CD14-positive monocyte (primary cell): ENCODE data around the gene ASCC2. TPM values are rescaled to one million over a fixed set of nuclear protein-coding genes. Genes with fewer than 3 reads are reported as not detected.

ENCODE experiments used
- DNase-seq, 3 donors: peaks; one replicate each; pipeline ENCODE4 v3.0.0-alpha.2; 2011 to 2022
- H2AFZ ChIP-seq: 2 replicates; pipeline ENCODE4 v1.6.0; 2012; ENCODE audit warnings: mild to moderate bottlenecking, low read depth, low read length, inconsistent platforms; ENCODE audit not compliant: insufficient read depth, poor library complexity, severe bottlenecking
- H3K27ac ChIP-seq, 2 donors: 1 replicate in 1 of 2; 2 replicates in 1 of 2; pipeline ENCODE4 v1.5.1; 2012 to 2013; ENCODE audit warnings: low read length in 2 of 2, control low read depth in 1 of 2, inconsistent platforms in 1 of 2, low read depth in 1 of 2, mild to moderate bottlenecking in 1 of 2
- H3K27me3 ChIP-seq, 2 donors: one replicate each; pipeline versions ENCODE4 v1.6.0 to v1.6.1; 2011 to 2013; ENCODE audit warnings: low read length in 2 of 2; ENCODE audit not compliant: control insufficient read depth in 2 of 2, insufficient read depth in 2 of 2
- H3K36me3 ChIP-seq, 2 donors: replicated peaks in 1 of 2; 1 replicate in 1 of 2; 2 replicates in 1 of 2; pipeline versions ENCODE4 v1.5.1 to v1.6.1; 2012 to 2013; ENCODE audit warnings: low read length in 2 of 2, control low read depth in 1 of 2, inconsistent platforms in 1 of 2, mild to moderate bottlenecking in 1 of 2; ENCODE audit not compliant: insufficient read depth in 2 of 2, control insufficient read depth in 1 of 2
- H3K4me1 ChIP-seq, 2 donors: 1 replicate in 1 of 2; 2 replicates in 1 of 2; pipeline versions ENCODE4 v1.5.1 to v1.6.1; 2012 to 2013; ENCODE audit warnings: low read length in 2 of 2, control low read depth in 1 of 2, inconsistent platforms in 1 of 2, mild to moderate bottlenecking in 1 of 2, moderate library complexity in 1 of 2; ENCODE audit not compliant: insufficient read depth in 2 of 2, control insufficient read depth in 1 of 2
- H3K4me2 ChIP-seq: replicated peaks from 2 replicates; pipeline ENCODE3; 2012; ENCODE audit warnings: low read length, moderate library complexity, mild to moderate bottlenecking; ENCODE audit not compliant: poor library complexity, severe bottlenecking; ENCODE audit errors: extremely low read depth
- H3K4me3 ChIP-seq, 3 experiments: fragments of 200-600 bp in 1 of 3; sonication (generic) in 1 of 3; replicated peaks in 1 of 3; 1 replicate in 2 of 3; 2 replicates in 1 of 3; pipeline ENCODE4 v1.5.1; 2011 to 2013; ENCODE audit warnings: low read length in 3 of 3, mild to moderate bottlenecking in 3 of 3, control low read depth in 2 of 3, low read depth in 2 of 3, inconsistent platforms in 1 of 3, moderate library complexity in 1 of 3
- H3K79me2 ChIP-seq: 2 replicates; pipeline ENCODE4 v1.6.0; 2012; ENCODE audit warnings: mild to moderate bottlenecking, control low read depth, inconsistent platforms, low read length, moderate library complexity; ENCODE audit not compliant: insufficient read depth
- H3K9ac ChIP-seq: 2 replicates; pipeline ENCODE4 v1.6.0; 2017; ENCODE audit warnings: low read length, mild to moderate bottlenecking; ENCODE audit not compliant: insufficient read depth, poor library complexity, severe bottlenecking
- H3K9me3 ChIP-seq, 2 donors: replicated peaks in 1 of 2; 1 replicate in 1 of 2; 2 replicates in 1 of 2; pipeline versions ENCODE4 v1.5.1 to v1.6.1; 2012 to 2013; ENCODE audit warnings: low read length in 2 of 2, control low read depth in 1 of 2; ENCODE audit not compliant: control insufficient read depth in 1 of 2, insufficient read depth in 1 of 2
- H4K20me1 ChIP-seq: 2 replicates; pipeline ENCODE4 v1.6.0; 2012; ENCODE audit warnings: mild to moderate bottlenecking, low read length, control low read depth, moderate library complexity; ENCODE audit not compliant: insufficient read depth
- H3K27ac Mint-ChIP-seq, 7 donors: one replicate each; pipeline ENCODE4 v1.8.0; 2020; ENCODE audit warnings: mild to moderate bottlenecking in 7 of 7, mixed read lengths in 7 of 7, moderate library complexity in 6 of 7, inconsistent platforms in 2 of 7
- H3K27me3 Mint-ChIP-seq, 3 donors: one replicate each; pipeline ENCODE4 v1.8.0; 2021 to 2022; ENCODE audit warnings: low read depth in 3 of 3, mild to moderate bottlenecking in 3 of 3, mixed read lengths in 3 of 3, moderate library complexity in 3 of 3, inconsistent platforms in 1 of 3
- H3K36me3 Mint-ChIP-seq, 2 donors: one replicate each; pipeline ENCODE4 v1.8.0; 2020; ENCODE audit warnings: mixed read lengths in 2 of 2, inconsistent platforms in 1 of 2, mild to moderate bottlenecking in 1 of 2
- H3K4me1 Mint-ChIP-seq: one replicate; pipeline ENCODE4 v1.8.0; 2020; ENCODE audit warnings: mild to moderate bottlenecking, mixed read lengths
- H3K4me3 Mint-ChIP-seq, 2 donors: one replicate each; pipeline ENCODE4 v1.8.0; 2020; ENCODE audit warnings: mild to moderate bottlenecking in 2 of 2, mixed read lengths in 2 of 2, moderate library complexity in 1 of 2
- H3K9me3 Mint-ChIP-seq, 7 donors: one replicate each; pipeline ENCODE4 v1.8.0; 2020 to 2022; ENCODE audit warnings: mixed read lengths in 7 of 7, mild to moderate bottlenecking in 6 of 7, moderate library complexity in 6 of 7, inconsistent platforms in 2 of 7
- WGBS: methylation state at CpG from one replicate; pipeline ENCODE4 v1.1.5; 2013; ENCODE audit warnings: missing lambda C conversion rate; ENCODE audit not compliant: insufficient coverage; 5-methylcytosine and 5-hydroxymethylcytosine counted together
- intact Hi-C, 2 donors: fragments of 100-400 bp; cut with micrococcal nuclease; formaldehyde crosslinking; loops; one replicate each; pipeline versions ENCODE4 v1.15.0 to v1.15.1; 2023
- polyA plus RNA-seq, 3 donors: library from polyadenylated mRNA; depleted of rRNA in 1 of 3; unstranded in 2 of 3; stranded (reverse) in 1 of 3; fragments of 300-500 nt in 2 of 3; fragments of >200 nt in 1 of 3; fragmentation: Illumina TruSeq in 2 of 3; gene quantifications; 1 replicate in 2 of 3; 2 replicates in 1 of 3; pipeline ENCODE4 v1.2.3, GENCODE V29; 2012 to 2021
- TF ChIP-seq, protein P1 (sequence below): fragments of 200-600 bp; IDR thresholded peaks from one replicate; pipeline ENCODE4 v1.8.0; 2022; ENCODE audit warnings: antibody characterized with exemption, mild to moderate bottlenecking

Gene ASCC2
- polyA plus RNA-seq, 3 donors, result 23.8 to 77.2 (median 39.6) TPM

GRCh38 chr22:29758068-29758622, 79.9 kb downstream of the ASCC2 start:
- H3K27ac Mint-ChIP-seq, result no peak overlapping the region

DNA sequence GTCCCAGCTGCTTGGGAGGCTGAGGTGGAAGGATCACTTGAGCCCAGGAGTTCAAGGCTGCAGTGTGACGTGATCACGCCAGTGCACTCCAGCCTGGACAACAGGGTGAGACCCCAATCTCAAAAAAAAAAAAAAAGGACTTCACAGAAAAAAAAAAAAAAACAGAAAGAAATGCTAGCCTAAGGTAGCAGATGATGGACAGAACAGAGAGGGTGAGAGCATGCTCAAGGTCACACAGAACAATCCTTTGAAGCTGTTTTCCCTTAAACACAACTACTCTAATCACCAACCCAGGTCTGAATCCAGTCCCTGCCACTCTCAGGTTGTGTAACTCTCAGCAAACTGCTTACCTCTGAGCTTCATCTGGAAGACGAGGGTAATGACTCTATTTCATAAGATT, 81.0 kb downstream of the ASCC2 start:
- DNase-seq, result no peak
- H3K4me3 ChIP-seq, result no peak overlapping the region
- no peaks in the 10 kb centered on the region for H3K27me3 ChIP-seq
- Mint-ChIP-seq H3K36me3 (peaks cover 16 to 22% of the 10 kb centered on the region in 2 donors), H3K27me3 (peaks cover 0 to 4% (median 2%) of the 10 kb centered on the region in 3 donors), H3K4me1 (peaks cover 2% of the 10 kb centered on the region), H3K27ac (peak overlapping the region in 1 of 7 donors; percentile 44), H3K4me3 (no peak overlapping the region), H3K9me3 (no peaks in the 10 kb centered on the region)
- intact Hi-C loops, result no loop called here
- TF ChIP-seq, protein P1, sequence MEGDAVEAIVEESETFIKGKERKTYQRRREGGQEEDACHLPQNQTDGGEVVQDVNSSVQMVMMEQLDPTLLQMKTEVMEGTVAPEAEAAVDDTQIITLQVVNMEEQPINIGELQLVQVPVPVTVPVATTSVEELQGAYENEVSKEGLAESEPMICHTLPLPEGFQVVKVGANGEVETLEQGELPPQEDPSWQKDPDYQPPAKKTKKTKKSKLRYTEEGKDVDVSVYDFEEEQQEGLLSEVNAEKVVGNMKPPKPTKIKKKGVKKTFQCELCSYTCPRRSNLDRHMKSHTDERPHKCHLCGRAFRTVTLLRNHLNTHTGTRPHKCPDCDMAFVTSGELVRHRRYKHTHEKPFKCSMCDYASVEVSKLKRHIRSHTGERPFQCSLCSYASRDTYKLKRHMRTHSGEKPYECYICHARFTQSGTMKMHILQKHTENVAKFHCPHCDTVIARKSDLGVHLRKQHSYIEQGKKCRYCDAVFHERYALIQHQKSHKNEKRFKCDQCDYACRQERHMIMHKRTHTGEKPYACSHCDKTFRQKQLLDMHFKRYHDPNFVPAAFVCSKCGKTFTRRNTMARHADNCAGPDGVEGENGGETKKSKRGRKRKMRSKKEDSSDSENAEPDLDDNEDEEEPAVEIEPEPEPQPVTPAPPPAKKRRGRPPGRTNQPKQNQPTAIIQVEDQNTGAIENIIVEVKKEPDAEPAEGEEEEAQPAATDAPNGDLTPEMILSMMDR, result no peak
- peaks cover 3 to 30% of the 10 kb centered on the region in 2 donors for H3K36me3 ChIP-seq
- H4K20me1 ChIP-seq, result peaks cover 2% of the 10 kb centered on the region
- no peaks in the 10 kb centered on the region for H3K9me3 ChIP-seq
- no peak overlapping the region for H2AFZ ChIP-seq
- H3K4me2 ChIP-seq, result no peak overlapping the region
- WGBS, result no CpG with 5 or more reads among the region's 3 CpGs
- H3K79me2 ChIP-seq, result peaks cover 12% of the 10 kb centered on the region
- no peak overlapping the region for H3K9ac ChIP-seq
- no peak overlapping the region for H3K27ac ChIP-seq
- H3K4me1 ChIP-seq, result peaks cover 0 to 2% of the 10 kb centered on the region in 2 donors

More at GRCh38 chr22:29758068-29758622, 79.9 kb downstream of the ASCC2 start:
- H3K27me3 ChIP-seq, result no peaks in the 10 kb centered on the region
- intact Hi-C loops, result no loop called here
- peaks cover 2% of the 10 kb centered on the region for H4K20me1 ChIP-seq
- WGBS, result 100% methylated on average over 3 of the region's 7 CpGs
- TF ChIP-seq, protein P1, result no peak
- Mint-ChIP-seq H3K4me1 (no peaks in the 10 kb centered on the region), H3K9me3 (no peaks in the 10 kb centered on the region), H3K27me3 (peaks cover 0 to 4% (median 2%) of the 10 kb centered on the region in 3 donors), H3K36me3 (peaks cover 10 to 12% of the 10 kb centered on the region in 2 donors), H3K4me3 (no peak overlapping the region)
- H3K4me3 ChIP-seq, result no peak overlapping the region
- no peak overlapping the region for H2AFZ ChIP-seq
- DNase-seq, result no peak
- H3K9me3 ChIP-seq, result no peaks in the 10 kb centered on the region
- no peak overlapping the region for H3K27ac ChIP-seq
- peaks cover 11% of the 10 kb centered on the region for H3K79me2 ChIP-seq
- no peaks in the 10 kb centered on the region for H3K4me1 ChIP-seq
- H3K9ac ChIP-seq, result no peak overlapping the region
- no peak overlapping the region for H3K4me2 ChIP-seq
- peaks cover 3 to 25% of the 10 kb centered on the region in 2 donors for H3K36me3 ChIP-seq
